NT2/D1 (cell line): ENCODE data around the gene OXT.
"Not testable (repeated sequence)": the region's sequence is repeated elsewhere in the genome, so short reads cannot be mapped to it uniquely, and the experiment has no call there.

Experiments
- DNase-seq: peaks from one replicate; pipeline ENCODE4 v3.0.0-alpha.2; 2011; ENCODE audit warnings: low read depth, low spot score
- H3K27me3 ChIP-seq: 2 replicates; pipeline ENCODE4 v1.6.0; 2011; ENCODE audit warnings: mild to moderate bottlenecking; ENCODE audit not compliant: insufficient read length, insufficient read depth
- H3K36me3 ChIP-seq: 2 replicates; pipeline ENCODE4 v1.6.1; 2011; ENCODE audit warnings: mild to moderate bottlenecking, low read length, mixed read lengths; ENCODE audit not compliant: insufficient read depth, insufficient read length
- H3K4me1 ChIP-seq: 2 replicates; pipeline ENCODE4 v1.5.1; 2011; ENCODE audit not compliant: insufficient read depth, insufficient read length
- H3K4me3 ChIP-seq: 2 replicates; pipeline ENCODE4 v1.5.1; 2011; ENCODE audit warnings: low read depth; ENCODE audit not compliant: insufficient read length
- H3K9ac ChIP-seq: 2 replicates; pipeline ENCODE4 v1.6.0; 2011; ENCODE audit warnings: low read depth; ENCODE audit not compliant: insufficient read length
- H3K9me3 ChIP-seq: 2 replicates; pipeline ENCODE4 v1.5.1; 2011; ENCODE audit warnings: mild to moderate bottlenecking, low read length; ENCODE audit not compliant: insufficient read depth
- SUZ12 ChIP-seq: IDR thresholded peaks from 2 replicates; pipeline ENCODE4 v1.6.1; 2011; ENCODE audit not compliant: insufficient read length, insufficient read depth; ENCODE audit errors: extremely low read depth
- YY1 ChIP-seq: IDR thresholded peaks from 2 replicates; pipeline ENCODE4 v1.6.1; 2011; ENCODE audit not compliant: insufficient read length, insufficient read depth
- ZNF274 ChIP-seq: IDR thresholded peaks from 2 replicates; pipeline ENCODE4 v1.6.1; 2011; ENCODE audit warnings: mild to moderate bottlenecking, low read depth, low read length

OXT gene

DNA sequence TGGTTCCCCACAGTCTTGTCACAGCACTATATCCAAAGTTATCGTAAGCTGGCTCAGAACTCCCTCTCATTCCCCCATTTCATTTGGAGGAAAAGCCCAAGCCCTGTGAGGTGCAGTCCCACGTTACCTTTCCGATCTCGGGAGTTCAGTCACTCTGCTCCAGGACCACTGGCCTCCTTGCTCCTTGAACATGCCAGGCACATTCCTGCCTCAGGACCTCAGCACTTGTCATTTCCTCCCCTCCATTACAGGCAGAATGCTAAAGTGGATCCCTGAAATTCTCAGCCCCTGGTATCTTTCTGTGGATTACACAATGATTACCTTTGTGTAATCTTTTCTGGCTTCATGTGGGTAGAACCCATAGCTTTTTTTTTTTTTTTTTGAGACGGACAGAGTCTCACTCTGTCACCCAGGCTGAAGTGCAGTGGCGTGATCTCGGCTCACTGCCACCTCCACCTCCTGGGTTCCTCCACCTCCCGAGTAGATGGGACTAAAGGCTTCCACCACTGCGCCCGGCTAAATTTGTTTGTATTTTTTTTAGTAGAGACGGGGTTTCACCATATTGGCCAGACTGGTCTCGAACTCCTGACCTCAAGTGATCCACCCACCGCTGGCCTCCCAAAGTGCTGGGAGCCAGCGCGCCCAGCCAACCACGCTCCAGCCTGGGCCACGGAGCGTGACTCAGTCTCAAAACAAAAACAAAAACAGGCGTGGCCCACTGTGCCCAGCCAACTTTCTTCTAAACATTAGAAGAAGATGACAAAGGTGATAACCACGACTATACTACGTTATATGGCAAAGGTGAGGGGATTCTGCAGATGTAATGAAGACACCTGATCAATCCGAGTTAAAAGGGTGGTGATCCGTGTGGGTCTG, 4.0 kb upstream of the OXT start:
- no peak for DNase-seq
- Histone ChIP-seq H3K9me3 (no peaks in the 10 kb centered on the region), H3K4me1 (no peaks in the 10 kb centered on the region), H3K4me3 (no peak overlapping the region), H3K27me3 (peaks cover 16% of the 10 kb centered on the region), H3K36me3 (no peaks in the 10 kb centered on the region), H3K9ac (no peak overlapping the region)
- TF ChIP-seq YY1 = no peak

DNA sequence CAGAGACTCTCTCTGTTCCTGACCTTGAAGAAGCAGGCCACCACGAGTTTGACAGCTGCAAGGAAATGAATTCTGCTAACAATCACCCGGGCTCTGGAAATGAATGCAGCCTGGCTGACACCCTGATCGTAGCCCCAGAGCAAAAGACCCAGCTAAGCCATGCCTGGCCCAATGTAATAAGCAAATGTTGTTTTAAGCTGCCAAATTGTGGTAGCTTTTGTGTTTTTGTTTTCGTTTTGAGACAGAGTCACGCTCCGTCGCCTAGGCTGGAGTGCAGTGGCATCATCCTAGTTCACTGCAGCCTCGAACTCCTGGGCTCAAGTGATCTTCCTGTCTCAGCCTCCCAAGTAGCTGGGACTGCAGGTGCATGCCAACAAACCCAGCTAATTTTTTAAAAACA, 3.3 kb upstream of the OXT start:
- Histone ChIP-seq H3K9me3 (no peaks in the 10 kb centered on the region), H3K4me1 (no peaks in the 10 kb centered on the region), H3K4me3 (no peak overlapping the region), H3K36me3 (no peaks in the 10 kb centered on the region), H3K27me3 (peaks cover 23% of the 10 kb centered on the region), H3K9ac (no peak overlapping the region)
- no peak for DNase-seq
- TF ChIP-seq YY1 (no peak), SUZ12 (no peak), ZNF274 (no peak)

GRCh38 chr20:3068986-3069900, 2.2 kb upstream of the OXT start:
- H3K9ac ChIP-seq = no peak overlapping the region
- H3K27me3 ChIP-seq = peaks cover 24% of the 10 kb centered on the region
- DNase-seq = no peak
- no peak overlapping the region for H3K4me3 ChIP-seq
- H3K9me3 ChIP-seq = peaks cover under 1% of the 10 kb centered on the region; the same call in 1 of the 2 replicates
- H3K4me1 ChIP-seq = no peaks in the 10 kb centered on the region
- H3K36me3 ChIP-seq = no peaks in the 10 kb centered on the region
- TF ChIP-seq SUZ12 (no peak), YY1 (no peak), ZNF274 (no peak)

GRCh38 chr20:3070725-3071124, 695 bp upstream of the OXT start:
- DNase-seq = no peak
- H3K4me1 ChIP-seq = no peaks in the 10 kb centered on the region
- no peak overlapping the region for H3K9ac ChIP-seq
- peaks cover 24% of the 10 kb centered on the region for H3K27me3 ChIP-seq
- TF ChIP-seq SUZ12 = no peak
- no peak for TF ChIP-seq ZNF274
- no peak for TF ChIP-seq YY1
- peaks cover 5% of the 10 kb centered on the region; the same call in 1 of the 2 replicates for H3K9me3 ChIP-seq
- no peaks in the 10 kb centered on the region for H3K36me3 ChIP-seq
- no peak overlapping the region for H3K4me3 ChIP-seq

DNA sequence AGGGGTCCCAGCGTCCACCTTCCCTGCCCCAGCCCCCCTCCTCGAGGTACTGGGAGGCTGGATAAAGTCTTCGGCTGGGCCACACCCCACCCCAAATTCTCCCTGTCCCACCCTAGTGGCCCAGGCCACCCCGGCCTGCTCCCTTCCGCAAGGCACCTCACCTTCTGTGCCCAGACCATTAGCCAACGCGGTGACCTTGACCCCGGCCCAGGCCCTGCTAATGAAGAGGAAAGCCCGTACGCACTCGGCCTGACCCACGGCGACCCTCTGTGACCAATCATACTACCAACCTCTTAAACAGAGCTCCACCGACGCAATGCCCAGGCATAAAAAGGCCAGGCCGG, 182 bp upstream of the OXT start:
- TF ChIP-seq SUZ12 = no peak
- no peak for TF ChIP-seq ZNF274
- no peak for TF ChIP-seq YY1
- peak overlapping the region; percentile 26 for H3K4me3 ChIP-seq
- H3K9ac ChIP-seq = peak overlapping the region; percentile 33
- H3K9me3 ChIP-seq = peaks cover 5% of the 10 kb centered on the region; the same call in 1 of the 2 replicates
- no peaks in the 10 kb centered on the region for H3K4me1 ChIP-seq
- no peaks in the 10 kb centered on the region for H3K36me3 ChIP-seq
- no peak for DNase-seq
- H3K27me3 ChIP-seq = peaks cover 24% of the 10 kb centered on the region

DNA sequence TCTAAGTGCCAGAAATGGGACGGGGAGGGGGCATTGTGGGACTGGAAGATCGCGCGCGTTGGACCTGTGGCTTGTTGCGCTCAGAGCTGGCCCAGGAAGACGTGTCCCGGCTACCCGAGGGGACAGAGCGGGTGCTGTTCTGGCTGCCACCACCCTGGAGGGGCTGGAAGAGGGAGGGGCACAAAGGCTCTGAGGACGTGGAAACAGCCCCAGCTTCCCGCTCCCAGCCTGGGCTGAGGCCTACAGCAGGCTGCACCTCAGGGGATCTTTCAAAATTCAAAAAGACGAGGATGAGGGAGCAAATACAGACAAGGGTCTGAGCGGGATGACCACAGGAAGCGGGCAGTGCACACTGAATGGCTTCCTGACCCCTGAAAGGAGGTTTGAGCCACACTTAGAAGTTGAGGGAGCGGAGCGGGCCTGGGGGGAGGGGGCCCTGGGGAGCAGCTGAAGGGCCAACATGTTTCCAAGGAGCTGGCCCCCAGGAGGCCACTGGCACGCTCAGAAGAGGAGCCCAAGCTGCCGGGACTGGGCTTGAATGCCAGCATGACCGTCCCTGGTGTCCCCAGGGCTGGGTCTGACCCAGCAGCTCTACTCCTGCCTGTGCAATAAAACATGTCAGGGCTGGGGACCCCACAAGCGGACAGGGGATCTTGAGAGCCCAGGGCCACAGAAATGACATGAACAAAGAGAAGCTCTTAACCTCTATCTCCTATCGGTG, 1.3 kb downstream of the OXT start:
- H3K27me3 ChIP-seq = peaks cover 24% of the 10 kb centered on the region
- H3K9me3 ChIP-seq = peaks cover 5% of the 10 kb centered on the region; the same call in 1 of the 2 replicates
- H3K9ac ChIP-seq = no peak overlapping the region
- H3K4me3 ChIP-seq = no peak overlapping the region
- H3K36me3 ChIP-seq = no peaks in the 10 kb centered on the region
- no peak for DNase-seq
- H3K4me1 ChIP-seq = no peaks in the 10 kb centered on the region
- TF ChIP-seq YY1 (no peak), SUZ12 (no peak), ZNF274 (no peak)

- H3K9ac ChIP-seq, H3K9me3 ChIP-seq, H3K4me1 ChIP-seq, H3K36me3 ChIP-seq, DNase-seq, H3K4me3 ChIP-seq: not testable (repeated sequence)
- peaks cover 24% of the 10 kb centered on the region for H3K27me3 ChIP-seq
Measured at GRCh38 chr20:3073251-3073643, 1.8 kb downstream of the OXT start.
